Adrenal gland (tissue), 5 donors: ENCODE data around the gene CCDC177.

Source experiments
- CTCF ChIP-seq, 6 experiments: fragments of 450-650 bp in 4 of 6; fragments of 200-600 bp in 2 of 6; sonication (generic) in 1 of 6; IDR thresholded peaks; 1 replicate in 5 of 6; 2 replicates in 1 of 6; pipeline versions ENCODE4 v1.5.1 to v1.8.0; 2016 to 2021; ENCODE audit warnings: antibody characterized with exemption in 6 of 6, mild to moderate bottlenecking in 2 of 6, moderate library complexity in 1 of 6
- POLR2A ChIP-seq, 2 donors: fragments of 450-650 bp; IDR thresholded peaks; one replicate each; pipeline ENCODE4 v1.6.1; 2017; ENCODE audit warnings: antibody characterized with exemption in 2 of 2, mild to moderate bottlenecking in 2 of 2, moderate library complexity in 1 of 2
- donor health status: DM: no; HTN: no; CAD: no.

GRCh38 chr14:69624136-69624535, 49.5 kb upstream of the CCDC177 start:
- TF ChIP-seq POLR2A (IDR thresholded peaks at IDR 0.05) (no peak), CTCF (IDR thresholded peaks at IDR 0.05) (no peak)
